ENCODE measurements around the gene DOCK4. TPM values are rescaled to one million over a fixed set of nuclear protein-coding genes. Genes with fewer than 3 reads are reported as not detected.

DOCK4 gene
- total and polyA plus RNA-seq, 2 experiments from 2014 or later = 2.1 to 5.0 TPM

- Histone ChIP-seq H2AFZ (no peak overlapping the region), H3K4me2 (ENCODE audit: unreplicated experiment) (no peak overlapping the region), H3K27ac (no peak overlapping the region), H3K9me2 (ENCODE audit: insufficient read depth) (no peaks in the 10 kb centered on the region), H3K36me3 (ENCODE audit: low read depth) (no peaks in the 10 kb centered on the region), H3K9me3 (ENCODE audit: low read depth) (no peaks in the 10 kb centered on the region), H3K27me3 (replicated peaks; ENCODE audit: insufficient read depth) (no peaks in the 10 kb centered on the region), H3F3A (ENCODE audit: insufficient read depth) (no peaks in the 10 kb centered on the region), H4K20me1 (ENCODE audit: insufficient read depth) (no peaks in the 10 kb centered on the region), H3K4me3 (no peak overlapping the region), H3K79me2 (ENCODE audit: insufficient read depth) (peaks cover 74% of the 10 kb centered on the region), H3K4me1 (ENCODE audit: insufficient read depth) (no peaks in the 10 kb centered on the region), H3K9ac (no peak overlapping the region)
- in situ Hi-C loops (cut with MboI) = no loop called here
- no peak for DNase-seq
- TF ChIP-seq EZH2 (IDR thresholded peaks at IDR 0.05; ENCODE audit: insufficient read depth, poor library complexity, severe bottlenecking) (no peak), EZH2phosphoT487 (IDR thresholded peaks at IDR 0.05; ENCODE audit: insufficient read depth, low read depth) (no peak)
These were observed 18.8 kb upstream of the DOCK4 start for GRCh38 chr7:112225006-112225405.

- Histone ChIP-seq H3K9me2 (ENCODE audit: insufficient read depth) (no peaks in the 10 kb centered on the region), H2AFZ (no peak overlapping the region), H3F3A (ENCODE audit: insufficient read depth) (no peaks in the 10 kb centered on the region), H3K4me3 (no peak overlapping the region), H3K27ac (no peak overlapping the region), H3K9me3 (ENCODE audit: low read depth) (no peaks in the 10 kb centered on the region), H4K20me1 (ENCODE audit: insufficient read depth) (no peaks in the 10 kb centered on the region), H3K4me2 (ENCODE audit: unreplicated experiment) (no peak overlapping the region), H3K4me1 (ENCODE audit: insufficient read depth) (no peaks in the 10 kb centered on the region), H3K9ac (no peak overlapping the region), H3K27me3 (replicated peaks; ENCODE audit: insufficient read depth) (no peaks in the 10 kb centered on the region), H3K36me3 (ENCODE audit: low read depth) (no peaks in the 10 kb centered on the region), H3K79me2 (ENCODE audit: insufficient read depth) (peaks cover 82% of the 10 kb centered on the region)
- in situ Hi-C loops (cut with MboI) = no loop called here
- no peak for DNase-seq
- WGBS, 2 experiments (ENCODE audit: low coverage in 1 of 2, low lambda C conversion rate in 2 of 2, missing lambda C conversion rate in 2 of 2) = 92 to 97% methylated on average over 2 of the region's 2 CpGs
- TF ChIP-seq EZH2 (IDR thresholded peaks at IDR 0.05; ENCODE audit: insufficient read depth, poor library complexity, severe bottlenecking) = no peak
- TF ChIP-seq EZH2phosphoT487 (IDR thresholded peaks at IDR 0.05; ENCODE audit: insufficient read depth, low read depth) = no peak
These were observed 18.0 kb upstream of the DOCK4 start for GRCh38 chr7:112224186-112224585.

GRCh38 chr7:112223310-112223709 lies 17.1 kb upstream of the DOCK4 start:
- Histone ChIP-seq H3K4me2 (ENCODE audit: unreplicated experiment) (no peak overlapping the region), H3K4me1 (ENCODE audit: insufficient read depth) (no peaks in the 10 kb centered on the region), H3K27ac (no peak overlapping the region), H3K4me3 (no peak overlapping the region), H3K79me2 (ENCODE audit: insufficient read depth) (peaks cover 79% of the 10 kb centered on the region), H3K9me2 (ENCODE audit: insufficient read depth) (no peaks in the 10 kb centered on the region), H2AFZ (no peak overlapping the region), H3K9me3 (ENCODE audit: low read depth) (no peaks in the 10 kb centered on the region), H3K27me3 (replicated peaks; ENCODE audit: insufficient read depth) (no peaks in the 10 kb centered on the region), H3K36me3 (ENCODE audit: low read depth) (no peaks in the 10 kb centered on the region), H3K9ac (no peak overlapping the region), H3F3A (ENCODE audit: insufficient read depth) (no peaks in the 10 kb centered on the region), H4K20me1 (ENCODE audit: insufficient read depth) (no peaks in the 10 kb centered on the region)
- 95 to 97% methylated on average over 2 to 3 of the region's 3 CpGs for WGBS, 2 experiments (ENCODE audit: low coverage in 1 of 2, low lambda C conversion rate in 2 of 2, missing lambda C conversion rate in 2 of 2)
- in situ Hi-C loops (cut with MboI) = no loop called here
- no peak for DNase-seq
- TF ChIP-seq EZH2 (IDR thresholded peaks at IDR 0.05; ENCODE audit: insufficient read depth, poor library complexity, severe bottlenecking) = no peak
- TF ChIP-seq EZH2phosphoT487 (IDR thresholded peaks at IDR 0.05; ENCODE audit: insufficient read depth, low read depth) = no peak

GRCh38 chr7:112220877-112221434 lies 14.8 kb upstream of the DOCK4 start:
- TF ChIP-seq EZH2 (IDR thresholded peaks at IDR 0.05; ENCODE audit: insufficient read depth, poor library complexity, severe bottlenecking) = no peak
- TF ChIP-seq EZH2phosphoT487 (IDR thresholded peaks at IDR 0.05; ENCODE audit: insufficient read depth, low read depth) = no peak
- Histone ChIP-seq H3K4me2 (ENCODE audit: unreplicated experiment) (no peak overlapping the region), H3K9me3 (ENCODE audit: low read depth) (no peaks in the 10 kb centered on the region), H3K27ac (no peak overlapping the region), H4K20me1 (ENCODE audit: insufficient read depth) (no peaks in the 10 kb centered on the region), H3K9ac (no peak overlapping the region), H3K27me3 (replicated peaks; ENCODE audit: insufficient read depth) (no peaks in the 10 kb centered on the region), H3K36me3 (ENCODE audit: low read depth) (no peaks in the 10 kb centered on the region), H3K4me1 (ENCODE audit: insufficient read depth) (no peaks in the 10 kb centered on the region), H2AFZ (no peak overlapping the region), H3K9me2 (ENCODE audit: insufficient read depth) (no peaks in the 10 kb centered on the region), H3K79me2 (ENCODE audit: insufficient read depth) (peaks cover 88% of the 10 kb centered on the region), H3K4me3 (no peak overlapping the region), H3F3A (ENCODE audit: insufficient read depth) (no peaks in the 10 kb centered on the region)
- WGBS, 2 experiments (ENCODE audit: low coverage in 1 of 2, low lambda C conversion rate in 2 of 2, missing lambda C conversion rate in 2 of 2) = 91 to 92% methylated on average over 20 of the region's 20 CpGs
- DNase-seq = no peak
- in situ Hi-C loops (cut with MboI) = no loop called here

- Histone ChIP-seq H3K4me1 (ENCODE audit: insufficient read depth) (peaks cover 18% of the 10 kb centered on the region), H3K27me3 (replicated peaks; ENCODE audit: insufficient read depth) (no peaks in the 10 kb centered on the region), H3K79me2 (ENCODE audit: insufficient read depth) (peaks cover 93% of the 10 kb centered on the region), H3K9me2 (ENCODE audit: insufficient read depth) (no peaks in the 10 kb centered on the region), H2AFZ (no peak overlapping the region), H3K27ac (no peak overlapping the region), H3K4me3 (no peak overlapping the region), H3K4me2 (ENCODE audit: unreplicated experiment) (no peak overlapping the region), H3K36me3 (ENCODE audit: low read depth) (no peaks in the 10 kb centered on the region), H4K20me1 (ENCODE audit: insufficient read depth) (peaks cover 10% of the 10 kb centered on the region; the same call in 1 of the 2 replicates), H3K9ac (no peak overlapping the region), H3F3A (ENCODE audit: insufficient read depth) (peaks cover 14% of the 10 kb centered on the region; the same call in 1 of the 2 replicates), H3K9me3 (ENCODE audit: low read depth) (no peaks in the 10 kb centered on the region)
- 57 to 65% methylated on average over 4 of the region's 4 CpGs for WGBS, 2 experiments (ENCODE audit: low coverage in 1 of 2, low lambda C conversion rate in 2 of 2, missing lambda C conversion rate in 2 of 2)
- DNase-seq = no peak
- in situ Hi-C loops (cut with MboI) = no loop called here
- TF ChIP-seq EZH2phosphoT487 (IDR thresholded peaks at IDR 0.05; ENCODE audit: insufficient read depth, low read depth) (no peak), EZH2 (IDR thresholded peaks at IDR 0.05; ENCODE audit: insufficient read depth, poor library complexity, severe bottlenecking) (no peak)
These were observed 9.6 kb upstream of the DOCK4 start for GRCh38 chr7:112215787-112216186.
